Measurements from ENCODE around the gene TMEM60. TPM values are rescaled to one million over a fixed set of nuclear protein-coding genes. Genes with fewer than 3 reads are reported as not detected.
A peak's percentile ranks its signal among the peaks of the same experiment; 100 is the strongest.

Gene TMEM60
- total RNA-seq, 1 donor from 2014 or later: 10.6 TPM

- DNase-seq (ENCODE audit: low spot score): no peak
Measured at GRCh38 chr7:77771901-77772300, 26.3 kb downstream of the TMEM60 start.

GRCh38 chr7:77770316-77770715 is 27.9 kb downstream of the TMEM60 start:
- no peak for DNase-seq (ENCODE audit: low spot score)

- no peak for DNase-seq (ENCODE audit: low spot score)
Measured at GRCh38 chr7:77766801-77767605, 31.2 kb downstream of the TMEM60 start.

DNA sequence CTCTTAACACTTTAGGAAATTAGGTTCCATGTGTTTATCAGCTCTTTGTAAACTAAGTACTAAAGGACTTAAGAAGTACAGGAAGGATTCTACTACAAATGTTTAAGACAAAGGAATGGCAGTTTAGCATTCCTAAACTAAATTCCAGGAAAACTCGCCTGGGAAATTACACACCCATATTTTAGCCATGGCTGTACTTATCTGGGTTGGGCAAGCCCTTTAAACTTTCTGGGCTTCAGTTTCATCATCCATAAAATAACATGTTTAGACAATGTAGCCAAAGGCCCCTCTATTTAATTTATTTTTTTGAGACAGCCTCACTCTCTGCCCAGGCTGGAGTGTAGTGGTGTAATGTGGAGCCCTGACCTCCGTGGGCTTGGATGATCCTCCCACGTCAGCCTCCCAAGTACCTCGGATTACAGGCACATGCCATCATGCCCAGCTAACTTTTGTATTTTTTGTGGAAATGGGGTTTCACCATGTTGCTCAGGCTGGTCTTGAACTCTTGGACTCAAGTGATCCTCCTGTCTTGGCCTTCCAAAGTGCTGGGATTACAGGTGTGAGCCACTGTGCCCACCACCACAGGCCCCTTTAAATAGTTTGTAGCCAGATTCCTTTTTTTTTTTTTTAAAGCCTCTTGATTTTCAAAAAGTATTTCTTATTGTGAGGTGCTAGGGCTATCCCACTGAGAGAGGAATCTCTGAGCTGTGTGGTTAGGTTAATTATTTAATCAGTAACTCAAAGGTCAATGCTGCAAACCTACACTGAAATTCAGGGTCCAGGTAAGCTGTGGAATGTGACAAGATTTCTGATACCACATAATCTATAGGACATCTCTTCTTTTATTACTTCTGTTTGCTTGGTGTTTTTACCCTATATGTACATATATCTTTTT is 32.1 kb downstream of the TMEM60 start:
- DNase-seq (ENCODE audit: low spot score): no peak

DNA sequence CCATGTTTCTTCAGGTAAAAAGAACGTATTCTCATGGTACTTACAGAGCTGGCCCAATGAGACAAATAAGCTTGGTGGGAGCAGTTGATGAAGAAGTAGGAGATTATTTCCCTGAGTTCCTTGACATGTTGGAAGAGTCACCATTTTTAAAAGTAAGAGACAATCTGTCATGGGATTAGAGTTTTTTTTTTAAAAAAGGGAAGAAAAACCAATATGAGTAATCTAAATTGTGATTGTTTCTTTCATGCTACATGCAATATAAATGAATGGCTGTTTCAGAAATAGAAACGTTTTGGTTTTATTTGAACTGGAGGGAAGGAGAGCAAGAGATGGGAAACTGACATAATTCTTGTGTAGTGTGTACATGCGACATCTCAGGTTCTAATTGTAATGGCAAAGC is 32.8 kb downstream of the TMEM60 start:
- no peak for DNase-seq (ENCODE audit: low spot score)

- DNase-seq (ENCODE audit: low spot score): no peak
Measured at GRCh38 chr7:77760809-77761453, 37.3 kb downstream of the TMEM60 start.

- DNase-seq (ENCODE audit: low spot score): peak; percentile 67
Measured at GRCh38 chr7:77759294-77759889, 38.8 kb downstream of the TMEM60 start.

DNA sequence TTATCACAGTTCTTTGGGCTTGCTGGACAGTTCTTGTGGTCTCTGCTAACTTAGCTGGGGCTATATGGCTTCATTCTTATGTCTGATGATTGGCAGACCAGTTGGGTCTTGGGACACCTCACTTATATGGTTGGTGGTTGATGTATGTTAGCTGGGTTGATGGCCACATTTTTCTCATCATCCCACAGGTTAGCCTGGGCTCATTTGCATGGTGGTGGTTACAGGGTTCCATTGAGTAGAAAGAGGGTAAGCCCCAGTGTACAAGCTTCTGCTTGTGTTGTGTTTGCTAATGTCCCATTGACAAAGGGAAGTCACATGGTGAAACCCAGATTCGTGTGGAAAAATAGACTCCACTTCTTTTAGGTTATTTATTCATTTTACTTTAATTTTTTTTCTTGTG is 40.6 kb downstream of the TMEM60 start:
- no peak for DNase-seq (ENCODE audit: low spot score)

GRCh38 chr7:77753173-77753572 is 45.1 kb downstream of the TMEM60 start:
- DNase-seq (ENCODE audit: low spot score): no peak

GRCh38 chr7:77752016-77752415 is 46.2 kb downstream of the TMEM60 start:
- DNase-seq (ENCODE audit: low spot score): no peak

GRCh38 chr7:77747718-77748117 is 50.5 kb downstream of the TMEM60 start:
- DNase-seq (ENCODE audit: low spot score): no peak

GRCh38 chr7:77747178-77747577 is 51.1 kb downstream of the TMEM60 start:
- DNase-seq (ENCODE audit: low spot score): no peak

GRCh38 chr7:77746824-77747165 is 51.4 kb downstream of the TMEM60 start:
- DNase-seq (ENCODE audit: low spot score): no peak

DNA sequence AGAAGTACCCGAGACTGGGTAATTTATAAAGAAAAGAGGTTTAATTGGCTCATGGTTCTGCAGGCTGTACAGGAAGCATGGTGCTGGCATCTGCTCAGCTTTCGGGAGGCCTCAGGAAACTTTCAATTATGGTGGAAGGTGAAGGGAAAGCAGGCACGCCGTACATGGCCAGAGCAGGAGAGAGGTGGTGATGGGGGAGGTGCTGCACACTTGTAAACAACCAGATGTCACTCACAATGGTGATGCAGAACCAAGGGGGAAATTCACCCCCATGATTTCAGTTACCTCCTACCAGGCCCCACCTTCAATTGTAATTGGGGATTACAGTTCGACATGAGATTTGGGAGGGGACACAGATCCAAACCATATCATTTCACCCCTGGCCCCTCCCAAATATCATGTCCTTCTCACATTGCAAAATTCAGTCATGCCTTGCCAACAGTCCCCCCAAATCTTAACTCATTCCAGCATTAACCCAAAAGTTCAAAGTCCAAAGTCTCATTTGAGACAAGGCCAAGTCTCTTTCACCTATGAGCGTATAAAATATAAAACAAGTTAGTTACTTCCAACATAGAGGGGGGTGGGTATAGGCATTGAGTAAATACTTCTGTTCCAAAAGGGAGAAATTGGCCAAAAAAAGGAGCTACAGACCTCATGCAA is 51.9 kb downstream of the TMEM60 start:
- DNase-seq (ENCODE audit: low spot score): no peak

- no peak for DNase-seq (ENCODE audit: low spot score)
Measured at GRCh38 chr7:77745746-77746145, 52.5 kb downstream of the TMEM60 start.

Other genes with a start within 250 kb of the TMEM60 start
- 27.7 TPM for gene RSBN1L, start 102.0 kb downstream of the TMEM60 start, total RNA-seq
- 22.0 TPM for gene PHTF2, start 339 bp upstream of the TMEM60 start, total RNA-seq

All from ureter (tissue), 1 donor.